Measurements from ENCODE around the gene CISD1.

CISD1 gene

GRCh38 chr10:58264780-58265179, 4.2 kb upstream of the CISD1 start:
- DNase-seq (ENCODE audit: insufficient read length, low spot score) (no peak), FAIRE-seq (no peak)
- TF ChIP-seq POLR2AphosphoS5 (IDR thresholded peaks at IDR 0.05; ENCODE audit: low read depth, low read length): no peak
- TF ChIP-seq SPI1 (IDR thresholded peaks at IDR 0.05; ENCODE audit: low read depth, low read length): 0 out of 2 replicates have a peak, but pooled peaks have one; percentile 28

- no peak for TF ChIP-seq SPI1 (IDR thresholded peaks at IDR 0.05; ENCODE audit: low read depth, low read length)
- TF ChIP-seq PAX5 (IDR thresholded peaks at IDR 0.05; ENCODE audit: insufficient read depth, low read length, severe bottlenecking): no peak
- no peak for TF ChIP-seq POU2F2 (IDR thresholded peaks at IDR 0.05; ENCODE audit: low read depth, low read length)
- no peak for TF ChIP-seq POLR2A (IDR thresholded peaks at IDR 0.05; ENCODE audit: low read depth, low read length)
- no peak for TF ChIP-seq TAF1 (IDR thresholded peaks at IDR 0.05; ENCODE audit: low read depth, low read length)
- no peak for TF ChIP-seq POLR2AphosphoS5 (IDR thresholded peaks at IDR 0.05; ENCODE audit: low read depth, low read length)
- FAIRE-seq: no peak
- no peak for DNase-seq (ENCODE audit: insufficient read length, low spot score)
These were observed 3.7 kb upstream of the CISD1 start for GRCh38 chr10:58265249-58265648.

- peak; percentile 16 for FAIRE-seq
- DNase-seq (ENCODE audit: insufficient read length, low spot score): no peak
- TF ChIP-seq POLR2A (IDR thresholded peaks at IDR 0.05; ENCODE audit: low read depth, low read length) (no peak), TAF1 (IDR thresholded peaks at IDR 0.05; ENCODE audit: low read depth, low read length) (0 out of 2 replicates have a peak, but pooled peaks have one; percentile 25), SPI1 (IDR thresholded peaks at IDR 0.05; ENCODE audit: low read depth, low read length) (no peak), PAX5 (IDR thresholded peaks at IDR 0.05; ENCODE audit: insufficient read depth, low read length, severe bottlenecking) (no peak)
These were observed 2.7 kb upstream of the CISD1 start for GRCh38 chr10:58266003-58266825.

- no peak for FAIRE-seq
- no peak for TF ChIP-seq SPI1 (IDR thresholded peaks at IDR 0.05; ENCODE audit: low read depth, low read length)
- TF ChIP-seq PAX5 (IDR thresholded peaks at IDR 0.05; ENCODE audit: insufficient read depth, low read length, severe bottlenecking): no peak
- no peak for TF ChIP-seq TAF1 (IDR thresholded peaks at IDR 0.05; ENCODE audit: low read depth, low read length)
- DNase-seq (ENCODE audit: insufficient read length, low spot score): no peak
These were observed 1.9 kb upstream of the CISD1 start for GRCh38 chr10:58266826-58267712.

GRCh38 chr10:58267713-58268453, 1.1 kb upstream of the CISD1 start, which contains the start of gene IPMK:
TSS of gene IPMK (minus strand) at chr10:58267894. CDS start at chr10:58267611, 283 bp downstream.
- peak; percentile 83 for FAIRE-seq
- TF ChIP-seq POLR2A (IDR thresholded peaks at IDR 0.05; ENCODE audit: low read depth, low read length) (no peak), TAF1 (IDR thresholded peaks at IDR 0.05; ENCODE audit: low read depth, low read length) (no peak), PAX5 (IDR thresholded peaks at IDR 0.05; ENCODE audit: insufficient read depth, low read length, severe bottlenecking) (no peak), POU2F2 (IDR thresholded peaks at IDR 0.05; ENCODE audit: low read depth, low read length) (0 out of 2 replicates have a peak, but pooled peaks have one; percentile 25), POLR2AphosphoS5 (IDR thresholded peaks at IDR 0.05; ENCODE audit: low read depth, low read length) (peak; percentile 51; the same call in 1 of the 2 replicates), SPI1 (IDR thresholded peaks at IDR 0.05; ENCODE audit: low read depth, low read length) (no peak)
- DNase-seq (ENCODE audit: insufficient read length, low spot score): peak; percentile 56

GRCh38 chr10:58268454-58268945, 462 bp upstream of the CISD1 start:
- FAIRE-seq: no peak
- DNase-seq (ENCODE audit: insufficient read length, low spot score): no peak
- TF ChIP-seq POLR2A (IDR thresholded peaks at IDR 0.05; ENCODE audit: low read depth, low read length) (no peak), SPI1 (IDR thresholded peaks at IDR 0.05; ENCODE audit: low read depth, low read length) (no peak), TAF1 (IDR thresholded peaks at IDR 0.05; ENCODE audit: low read depth, low read length) (no peak), POU2F2 (IDR thresholded peaks at IDR 0.05; ENCODE audit: low read depth, low read length) (no peak), PAX5 (IDR thresholded peaks at IDR 0.05; ENCODE audit: insufficient read depth, low read length, severe bottlenecking) (no peak), POLR2AphosphoS5 (IDR thresholded peaks at IDR 0.05; ENCODE audit: low read depth, low read length) (no peak)

- TF ChIP-seq POU2F2 (IDR thresholded peaks at IDR 0.05; ENCODE audit: low read depth, low read length) (no peak), POLR2A (IDR thresholded peaks at IDR 0.05; ENCODE audit: low read depth, low read length) (no peak), POLR2AphosphoS5 (IDR thresholded peaks at IDR 0.05; ENCODE audit: low read depth, low read length) (no peak), PAX5 (IDR thresholded peaks at IDR 0.05; ENCODE audit: insufficient read depth, low read length, severe bottlenecking) (no peak), TAF1 (IDR thresholded peaks at IDR 0.05; ENCODE audit: low read depth, low read length) (no peak), SPI1 (IDR thresholded peaks at IDR 0.05; ENCODE audit: low read depth, low read length) (no peak)
- FAIRE-seq: no peak
- no peak for DNase-seq (ENCODE audit: insufficient read length, low spot score)
These were observed 874 bp downstream of the CISD1 start for GRCh38 chr10:58269782-58270290.

GRCh38 chr10:58275261-58275660, 6.3 kb downstream of the CISD1 start:
- no peak for TF ChIP-seq TAF1 (IDR thresholded peaks at IDR 0.05; ENCODE audit: low read depth, low read length)
- no peak for TF ChIP-seq POU2F2 (IDR thresholded peaks at IDR 0.05; ENCODE audit: low read depth, low read length)
- no peak for FAIRE-seq
- DNase-seq (ENCODE audit: insufficient read length, low spot score): no peak

- no peak for DNase-seq (ENCODE audit: insufficient read length, low spot score)
- TF ChIP-seq TAF1 (IDR thresholded peaks at IDR 0.05; ENCODE audit: low read depth, low read length) (no peak), PAX5 (IDR thresholded peaks at IDR 0.05; ENCODE audit: insufficient read depth, low read length, severe bottlenecking) (no peak), POU2F2 (IDR thresholded peaks at IDR 0.05; ENCODE audit: low read depth, low read length) (no peak), POLR2AphosphoS5 (IDR thresholded peaks at IDR 0.05; ENCODE audit: low read depth, low read length) (no peak), POLR2A (IDR thresholded peaks at IDR 0.05; ENCODE audit: low read depth, low read length) (no peak), SPI1 (IDR thresholded peaks at IDR 0.05; ENCODE audit: low read depth, low read length) (no peak)
- no peak for FAIRE-seq
These were observed 6.9 kb downstream of the CISD1 start for GRCh38 chr10:58275908-58276307.
